D721Med (cell line): Measurements from ENCODE around the gene PRMT7.
"Not testable (repeated sequence)": the region's sequence is repeated elsewhere in the genome, so short reads cannot be mapped to it uniquely, and the experiment has no call there.

Source experiments
- DNase-seq: peaks from one replicate; pipeline ENCODE4 v3.0.0; 2011; ENCODE audit warnings: low spot score; ENCODE audit not compliant: insufficient read length
- FAIRE-seq: peaks from 2 replicates; lab custom pipeline; 2011; peaks lifted over from hg19 to GRCh38; lab: Jason Lieb, UNC
- CTCF ChIP-seq: IDR thresholded peaks from 2 replicates; pipeline ENCODE4 v1.5.1; 2012; ENCODE audit warnings: mild to moderate bottlenecking, control low read depth; ENCODE audit not compliant: insufficient read depth; ENCODE audit errors: missing control alignments

PRMT7 gene

GRCh38 chr16:68284847-68285246, 26.0 kb upstream of the PRMT7 start:
- TF ChIP-seq CTCF, result no peak
- FAIRE-seq (no peak), DNase-seq (no peak)

GRCh38 chr16:68285683-68286082, 25.1 kb upstream of the PRMT7 start:
- no peak for FAIRE-seq

GRCh38 chr16:68286153-68287074, 24.4 kb upstream of the PRMT7 start:
- DNase-seq (no peak), FAIRE-seq (no peak)
- no peak for TF ChIP-seq CTCF

More at GRCh38 chr16:68285683-68286082, 25.1 kb upstream of the PRMT7 start:
- DNase-seq, result no peak
- no peak for TF ChIP-seq CTCF

- no peak for TF ChIP-seq CTCF
- FAIRE-seq (no peak), DNase-seq (no peak)
Measured at GRCh38 chr16:68287276-68288251, 23.3 kb upstream of the PRMT7 start.

- DNase-seq (no peak), FAIRE-seq (no peak)
- TF ChIP-seq CTCF, result no peak
Measured at GRCh38 chr16:68288252-68288650, 22.6 kb upstream of the PRMT7 start.

GRCh38 chr16:68288796-68289195, 22.0 kb upstream of the PRMT7 start:
- not testable (repeated sequence) for FAIRE-seq, DNase-seq

GRCh38 chr16:68289202-68289601, 21.6 kb upstream of the PRMT7 start:
- DNase-seq (no peak), FAIRE-seq (no peak)
- no peak for TF ChIP-seq CTCF
